Thoracic aorta (tissue), 2 donors: ENCODE results near the gene GABPB2. TPM values are rescaled to one million over a fixed set of nuclear protein-coding genes. Genes with fewer than 3 reads are reported as not detected.
A peak's percentile ranks its signal among the peaks of the same experiment; 100 is the strongest.

ENCODE experiments used
- ATAC-seq: fragments of 150-250 bp; one replicate; pipeline ENCODE4 v1.8.0; 2017; ENCODE audit warnings: low read depth; ENCODE audit not compliant: insufficient number of reproducible peaks, low FRiP score
- DNase-seq: peaks from one replicate; pipeline ENCODE4 v3.0.0-alpha.2; 2020; ENCODE audit warnings: low spot score
- H3K27ac ChIP-seq, 2 donors: fragments of 200-600 bp; sonication (generic); 1 replicate in 1 of 2; 2 replicates in 1 of 2; pipeline ENCODE4 v1.5.1; 2016; ENCODE audit warnings: mild to moderate bottlenecking in 2 of 2, moderate library complexity in 2 of 2
- H3K27me3 ChIP-seq: fragments of 200-600 bp; sonication (generic); replicated peaks from 2 replicates; pipeline ENCODE4 v1.6.0; 2016; ENCODE audit warnings: mild to moderate bottlenecking; ENCODE audit not compliant: insufficient read depth
- H3K36me3 ChIP-seq: fragments of 200-600 bp; sonication (generic); one replicate; pipeline ENCODE4 v1.5.1; 2016
- H3K4me1 ChIP-seq, 2 donors: fragments of 200-600 bp; sonication (generic); 1 replicate in 1 of 2; 2 replicates in 1 of 2; pipeline versions ENCODE4 v1.5.1 to v1.6.0; 2016; ENCODE audit warnings: low read depth in 2 of 2, mild to moderate bottlenecking in 1 of 2; ENCODE audit not compliant: control insufficient read depth in 1 of 2
- H3K4me3 ChIP-seq: fragments of 200-600 bp; sonication (generic); 2 replicates; pipeline ENCODE4 v1.5.1; 2016; ENCODE audit warnings: mild to moderate bottlenecking
- H3K9me3 ChIP-seq: fragments of 200-600 bp; sonication (generic); 2 replicates; pipeline ENCODE4 v1.5.1; 2016
- CTCF ChIP-seq: fragments of 200-600 bp; sonication (generic); IDR thresholded peaks from one replicate; pipeline ENCODE4 v1.5.1; 2019; ENCODE audit warnings: antibody characterized with exemption
- total RNA-seq, 2 donors: library from RNA; depleted of rRNA; stranded (reverse); fragments of >200 nt; gene quantifications; one replicate each; pipeline versions ENCODE4 v1.1.0 to v1.2.3, GENCODE V29; 2016

Gene GABPB2
- total RNA-seq, 2 donors from 2014 or later: 24.6 to 33.0 TPM

- no peak for TF ChIP-seq CTCF
- H3K27ac ChIP-seq: peak overlapping the region in 1 of 2 donors; percentile 26
- no peaks in the 10 kb centered on the region for H3K36me3 ChIP-seq
- ATAC-seq (no peak), DNase-seq (no peak)
- no peaks in the 10 kb centered on the region for H3K27me3 ChIP-seq
- no peaks in the 10 kb centered on the region for H3K9me3 ChIP-seq
- H3K4me3 ChIP-seq: peak overlapping the region; percentile 86
- peaks cover 11 to 40% of the 10 kb centered on the region in 2 donors for H3K4me1 ChIP-seq
These were observed 75.5 kb downstream of the GABPB2 start for GRCh38 chr1:151146072-151146411.

DNA sequence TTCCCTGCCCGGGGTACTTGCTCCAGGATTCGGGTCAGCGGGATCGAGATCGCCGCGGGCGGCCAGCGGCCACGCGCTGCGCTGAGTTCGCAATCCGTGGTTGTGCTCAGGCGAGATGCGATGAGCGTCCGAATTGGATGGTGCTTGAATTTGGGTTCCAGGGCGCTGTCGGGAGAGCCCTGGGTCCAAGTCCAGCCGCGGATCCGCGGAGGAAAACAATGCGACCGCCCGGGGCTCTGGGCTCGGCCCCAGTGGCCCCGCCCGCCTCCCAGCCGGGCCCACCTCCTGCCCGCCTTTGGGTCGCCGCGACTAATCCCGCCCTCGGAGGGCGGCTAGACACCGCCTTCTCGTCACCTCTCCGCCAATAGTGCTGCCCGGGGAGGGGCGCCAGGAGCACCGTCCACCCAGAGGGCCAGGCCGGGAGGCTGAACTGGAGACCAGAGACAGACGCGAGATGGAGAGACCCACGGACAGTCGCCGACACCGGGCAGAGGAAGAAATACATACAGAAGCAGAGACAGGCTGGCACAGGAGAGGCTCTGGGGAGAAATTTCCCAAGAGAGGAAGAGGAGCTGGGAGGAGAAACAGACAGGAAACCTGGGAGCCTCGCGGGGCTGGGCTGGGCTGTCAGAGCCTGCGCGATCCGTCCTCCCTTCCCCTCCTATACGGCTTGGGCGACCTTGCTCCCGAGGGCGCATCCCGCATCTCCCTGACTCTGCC, 76.0 kb downstream of the GABPB2 start, which contains the start of gene SEMA6C:
TSS of gene SEMA6C (minus strand) at position 220 of the 720 bp plus-strand sequence. CDS start 4,010 bp downstream, outside the sequence.
- Histone ChIP-seq H3K4me1 (peaks cover 11 to 40% of the 10 kb centered on the region in 2 donors), H3K4me3 (peak within 1 kb of the TSS; percentile 86)
- peak; percentile 74 for ATAC-seq

GRCh38 chr1:151147132-151147503, 76.6 kb downstream of the GABPB2 start:
- Histone ChIP-seq H3K27ac (peak overlapping the region; percentile 66 to 81), H3K4me3 (peak overlapping the region; percentile 86), H3K36me3 (no peaks in the 10 kb centered on the region), H3K4me1 (peaks cover 11 to 40% of the 10 kb centered on the region in 2 donors), H3K27me3 (no peaks in the 10 kb centered on the region), H3K9me3 (no peaks in the 10 kb centered on the region)
- ATAC-seq (no peak), DNase-seq (no peak)
- no peak for TF ChIP-seq CTCF

More for the DNA sequence above, 76.0 kb downstream of the GABPB2 start, which contains the start of gene SEMA6C:
- peak; percentile 78 for DNase-seq
- no peaks in the 10 kb centered on the region for H3K9me3 ChIP-seq
- H3K27ac ChIP-seq: peak within 1 kb of the TSS; percentile 66 to 81
- no peaks in the 10 kb centered on the region for H3K36me3 ChIP-seq
- no peak for TF ChIP-seq CTCF
- H3K27me3 ChIP-seq: no peaks in the 10 kb centered on the region

GRCh38 chr1:151147665-151148064, 77.1 kb downstream of the GABPB2 start:
- ATAC-seq: no peak
- no peak for TF ChIP-seq CTCF
- H3K36me3 ChIP-seq: no peaks in the 10 kb centered on the region
- no peak for DNase-seq
- no peaks in the 10 kb centered on the region for H3K27me3 ChIP-seq
- no peaks in the 10 kb centered on the region for H3K9me3 ChIP-seq
- peak overlapping the region; percentile 66 to 81 for H3K27ac ChIP-seq
- H3K4me1 ChIP-seq: peaks cover 11 to 37% of the 10 kb centered on the region in 2 donors
- no peak overlapping the region for H3K4me3 ChIP-seq

GRCh38 chr1:151156515-151156819, 85.9 kb downstream of the GABPB2 start, which contains the start of gene TNFAIP8L2:
TSS of gene TNFAIP8L2 (plus strand) at chr1:151156649. CDS start at chr1:151158698, 2,049 bp downstream.
- Histone ChIP-seq H3K4me1 (peaks cover 3 to 19% of the 10 kb centered on the region in 2 donors), H3K27me3 (no peaks in the 10 kb centered on the region), H3K27ac (no peak within 1 kb of the TSS), H3K36me3 (peaks cover 21% of the 10 kb centered on the region), H3K9me3 (no peaks in the 10 kb centered on the region), H3K4me3 (peak within 1 kb of the TSS; percentile 40)
- ATAC-seq (no peak), DNase-seq (no peak)
- TF ChIP-seq CTCF: no peak
